Putamen (tissue), 1 donor: ENCODE data around the gene ITPK1.

ENCODE experiments used
- DNase-seq: peaks from one replicate; pipeline ENCODE4 v3.0.0-alpha.2; 2016; ENCODE audit warnings: low spot score

Gene ITPK1

DNA sequence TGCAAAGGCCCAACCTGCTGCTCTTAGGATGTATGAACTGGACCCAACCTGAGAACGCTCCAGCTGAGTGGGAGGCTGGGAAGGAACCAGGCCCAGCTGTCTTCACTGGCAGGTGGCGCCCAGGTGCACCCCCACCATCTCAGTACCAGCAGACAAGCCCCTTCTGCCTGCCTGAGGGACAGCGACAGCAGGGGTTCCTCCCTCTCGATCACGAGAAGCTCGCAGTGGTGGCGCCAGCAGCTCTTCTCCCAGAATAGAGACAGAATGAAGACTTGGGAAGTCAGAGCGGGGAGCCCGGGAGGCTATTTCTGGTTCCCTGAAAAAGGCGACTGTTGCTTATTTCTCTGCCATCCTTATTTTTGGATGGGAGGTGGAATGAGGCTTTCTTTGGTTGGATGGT is 146.3 kb downstream of the ITPK1 start:
- DNase-seq, result no peak

DNA sequence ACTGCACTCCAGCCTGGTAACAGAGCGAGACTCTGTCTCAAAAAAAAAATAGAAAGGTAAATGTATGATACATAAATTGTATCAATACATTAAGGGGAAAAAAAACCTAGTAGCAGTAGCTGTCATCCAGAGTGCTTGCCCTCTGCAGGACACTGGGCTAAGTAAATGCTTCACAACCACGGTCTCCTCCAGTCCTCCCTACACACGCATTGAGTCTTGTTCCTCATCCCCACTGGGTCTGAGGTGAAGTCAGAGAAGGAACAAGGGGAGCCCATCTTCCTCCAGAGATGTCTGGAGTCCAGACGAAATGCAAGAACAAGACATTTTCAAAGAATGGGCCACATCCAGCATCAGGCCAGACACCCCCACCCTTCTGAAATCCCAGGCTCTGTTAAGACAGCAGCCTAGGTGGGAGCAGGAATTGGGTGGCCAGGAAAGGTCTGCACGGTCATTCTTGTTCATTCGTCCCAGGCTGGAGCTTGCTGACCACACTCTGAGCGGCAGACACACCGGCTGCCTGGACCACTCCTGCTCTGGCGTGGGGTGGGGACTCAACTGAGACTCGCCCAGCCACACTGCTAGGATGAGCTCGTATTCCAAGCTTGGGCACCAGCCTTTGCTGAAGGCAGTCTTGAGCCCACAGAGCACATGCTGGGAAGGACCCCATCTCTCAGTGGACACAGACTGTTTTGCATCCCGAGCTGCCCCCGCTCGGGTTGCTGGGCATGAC is 147.3 kb downstream of the ITPK1 start:
- DNase-seq, result no peak

DNA sequence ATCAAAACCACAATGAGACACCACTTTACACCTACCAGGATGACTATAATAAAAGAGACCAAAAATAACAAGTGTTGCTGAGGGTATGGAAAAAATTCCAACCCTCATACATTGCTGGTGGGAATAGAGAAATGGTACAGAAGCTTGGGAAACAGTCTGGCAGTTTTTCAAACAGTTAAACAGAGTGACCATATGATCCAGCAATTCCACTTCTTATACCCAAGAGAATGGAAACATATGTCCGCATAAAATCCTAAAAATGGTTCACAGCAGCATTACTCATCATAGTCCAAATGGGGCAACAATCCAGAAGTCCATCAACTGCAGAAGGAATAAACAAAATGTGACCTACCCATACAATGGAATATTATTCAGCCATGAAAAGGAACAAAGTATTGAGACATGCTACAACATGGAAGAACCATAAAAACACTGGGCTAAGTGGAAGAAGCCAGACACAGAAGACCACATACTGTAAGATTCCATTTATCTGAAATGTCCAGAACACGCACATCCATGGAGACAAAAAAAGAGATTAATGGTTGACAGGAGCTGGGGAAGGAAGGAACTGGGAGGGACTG is 148.3 kb downstream of the ITPK1 start:
- DNase-seq, result no peak

DNA sequence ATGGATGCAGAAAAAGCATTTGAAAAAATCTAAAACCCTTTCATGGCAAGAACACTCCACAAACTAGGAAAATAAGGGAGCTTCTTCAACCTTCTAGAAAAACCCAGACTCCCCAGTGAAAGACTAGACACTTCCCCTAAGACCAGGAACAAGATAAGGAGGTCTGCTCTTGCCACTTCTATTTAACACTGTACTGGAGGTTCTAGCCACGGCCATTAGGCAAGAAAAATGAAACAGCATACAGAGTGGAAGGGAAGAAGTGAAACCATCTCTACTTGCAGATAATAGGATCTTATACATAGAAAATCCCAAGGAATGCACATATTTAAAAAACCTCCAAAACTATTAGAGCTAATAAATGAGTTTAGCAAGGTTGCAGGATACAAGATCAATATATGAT is 150.4 kb downstream of the ITPK1 start:
- no peak for DNase-seq

DNA sequence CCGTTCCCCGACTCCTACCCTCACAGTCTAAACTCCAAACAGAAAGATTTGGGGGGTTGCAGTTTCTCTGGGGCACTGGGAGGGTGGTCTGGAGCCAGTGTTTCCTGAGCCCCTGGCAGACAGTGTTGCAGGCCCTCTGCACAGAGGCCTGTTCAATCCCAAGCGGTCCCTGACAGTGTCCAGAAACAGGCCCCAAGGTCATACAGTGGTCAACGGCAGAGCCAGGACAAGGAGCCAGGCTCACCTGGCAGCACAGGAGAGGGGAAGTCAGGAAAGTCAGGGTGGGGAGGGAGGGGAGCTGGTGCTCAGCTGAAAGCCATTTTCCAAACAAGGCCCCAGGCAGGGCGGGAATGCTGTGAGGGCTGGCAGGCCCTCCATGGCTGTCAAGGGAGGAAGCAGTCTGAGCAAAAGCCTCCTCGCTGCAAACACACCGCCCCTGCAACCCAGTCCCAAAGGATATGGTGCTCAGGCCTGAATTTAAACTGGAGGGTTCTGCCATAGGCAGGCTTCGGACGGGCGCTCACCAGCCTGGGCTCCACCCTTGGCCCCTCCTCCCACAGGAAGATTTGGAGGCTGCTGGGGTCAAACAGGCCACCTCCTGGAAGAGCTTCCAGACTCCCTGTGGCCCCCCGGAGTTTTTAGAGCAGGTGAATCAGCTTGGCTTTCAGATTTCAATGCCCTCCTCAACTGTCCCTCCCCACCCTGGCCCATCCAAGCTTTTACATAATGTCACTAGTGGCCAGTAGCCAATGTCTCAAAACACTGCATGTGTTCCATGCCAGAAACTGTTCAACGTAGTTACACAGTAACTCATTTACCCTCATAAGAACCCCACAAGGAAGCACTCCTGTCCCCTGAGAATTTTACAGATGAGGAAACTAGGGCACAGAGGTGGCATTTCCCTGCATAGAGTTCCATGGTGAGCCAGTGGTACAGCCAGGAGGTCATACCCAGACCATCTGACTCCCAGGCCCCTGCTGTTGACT is 151.3 kb downstream of the ITPK1 start:
- DNase-seq, result no peak

DNA sequence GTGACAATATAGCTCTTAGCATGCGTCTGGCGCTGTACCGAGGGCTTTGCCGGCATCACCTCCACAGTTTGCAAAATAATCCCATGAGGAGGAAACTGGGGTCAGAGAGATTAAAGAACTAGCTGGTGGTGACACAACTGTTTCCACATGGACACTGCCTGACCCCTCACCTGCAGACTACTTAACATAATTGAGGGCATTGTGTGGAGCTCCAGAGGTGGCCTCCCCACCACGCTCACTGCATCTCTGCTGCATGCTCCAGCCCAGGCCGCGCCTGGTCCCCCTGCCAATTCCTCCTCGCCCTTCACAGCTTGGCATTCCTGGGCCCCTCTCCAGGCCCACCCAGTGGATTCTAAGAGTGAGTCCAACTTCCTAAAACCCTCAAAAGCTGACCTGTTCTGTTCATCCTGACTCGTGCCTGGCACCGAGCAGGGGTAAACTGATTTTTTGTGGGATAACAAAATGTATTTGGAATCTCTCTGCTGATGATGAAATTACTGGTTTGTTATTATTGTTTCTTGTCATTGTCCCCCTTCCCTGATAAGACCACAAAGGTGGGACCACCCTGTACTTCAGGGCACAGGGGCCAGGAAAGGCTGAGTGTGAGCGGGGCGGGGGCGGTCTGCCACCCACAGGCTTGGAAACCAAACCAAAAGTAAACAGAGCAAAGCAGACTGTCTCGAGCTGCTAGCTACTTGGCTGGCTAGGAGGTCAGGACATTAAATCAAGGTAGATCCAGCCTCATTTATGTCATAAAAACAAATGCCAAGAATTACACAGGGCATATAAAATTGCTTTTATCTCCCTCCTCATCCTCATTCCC is 152.2 kb downstream of the ITPK1 start:
- DNase-seq, result no peak

DNA sequence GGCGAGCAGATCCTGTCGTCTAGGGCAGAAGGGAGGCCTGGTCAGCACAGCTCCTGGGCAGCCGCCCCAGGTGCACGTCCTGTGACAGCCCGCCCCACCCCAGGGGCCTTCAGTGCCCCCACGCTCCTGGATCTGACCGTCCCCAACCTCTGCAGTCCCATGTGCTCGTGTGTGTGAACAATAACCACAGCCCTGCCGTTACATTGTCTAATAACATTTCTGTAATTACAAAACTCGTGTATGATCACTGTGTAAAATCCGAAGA is 153.0 kb downstream of the ITPK1 start:
- no peak for DNase-seq

DNA sequence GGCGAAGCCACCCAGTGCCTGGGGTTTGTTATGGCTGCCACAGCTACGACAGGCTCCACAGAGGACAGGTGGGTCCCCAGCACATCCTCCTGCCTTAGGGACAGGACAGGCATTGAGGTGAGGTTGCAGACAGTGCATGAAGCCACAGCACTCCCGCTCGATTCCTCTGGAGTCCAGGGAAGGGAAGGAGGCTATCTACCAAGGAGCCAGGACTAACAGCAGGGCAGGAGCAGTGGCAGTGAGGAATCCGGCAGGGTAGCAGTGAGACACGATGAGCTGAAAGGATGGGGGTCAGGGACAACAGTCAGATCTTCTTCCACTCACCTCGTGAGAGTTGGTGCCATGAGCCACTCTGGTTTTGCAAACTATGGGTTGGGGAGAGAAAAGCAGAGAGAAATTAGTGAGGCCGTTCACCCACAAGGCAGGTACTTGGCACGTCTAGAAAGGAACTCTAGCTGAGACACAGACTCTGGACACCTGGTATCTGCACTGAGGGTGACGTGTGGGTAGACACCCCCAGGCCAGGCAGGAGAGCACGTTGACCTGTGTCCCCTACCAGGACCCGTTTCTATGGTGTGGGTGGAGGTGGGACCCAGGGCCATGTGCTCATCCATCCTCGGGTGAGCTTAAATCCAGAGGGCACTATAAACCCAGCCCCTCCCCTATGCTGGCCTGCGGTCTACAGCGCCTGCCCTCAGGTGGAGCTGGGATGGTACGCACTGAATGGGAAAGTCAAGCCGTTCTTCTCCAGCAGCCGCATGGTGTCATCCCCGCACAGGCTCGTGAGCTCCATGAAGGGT is 153.5 kb downstream of the ITPK1 start:
- DNase-seq, result no peak

DNA sequence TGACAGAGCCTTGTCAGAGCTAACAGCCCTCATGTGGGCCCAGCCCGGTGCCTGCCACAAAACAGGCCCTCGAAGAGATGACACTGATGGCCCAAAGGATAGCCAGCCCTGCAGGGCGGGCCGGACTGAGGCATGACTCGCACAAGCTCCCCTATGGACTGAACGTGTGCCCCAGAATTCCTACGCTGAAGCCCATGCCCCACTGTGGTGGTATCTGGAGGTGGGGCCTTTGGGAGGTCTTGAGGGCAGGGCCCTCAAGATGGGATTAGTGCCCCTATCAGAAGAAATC is 154.2 kb downstream of the ITPK1 start:
- no peak for DNase-seq

DNA sequence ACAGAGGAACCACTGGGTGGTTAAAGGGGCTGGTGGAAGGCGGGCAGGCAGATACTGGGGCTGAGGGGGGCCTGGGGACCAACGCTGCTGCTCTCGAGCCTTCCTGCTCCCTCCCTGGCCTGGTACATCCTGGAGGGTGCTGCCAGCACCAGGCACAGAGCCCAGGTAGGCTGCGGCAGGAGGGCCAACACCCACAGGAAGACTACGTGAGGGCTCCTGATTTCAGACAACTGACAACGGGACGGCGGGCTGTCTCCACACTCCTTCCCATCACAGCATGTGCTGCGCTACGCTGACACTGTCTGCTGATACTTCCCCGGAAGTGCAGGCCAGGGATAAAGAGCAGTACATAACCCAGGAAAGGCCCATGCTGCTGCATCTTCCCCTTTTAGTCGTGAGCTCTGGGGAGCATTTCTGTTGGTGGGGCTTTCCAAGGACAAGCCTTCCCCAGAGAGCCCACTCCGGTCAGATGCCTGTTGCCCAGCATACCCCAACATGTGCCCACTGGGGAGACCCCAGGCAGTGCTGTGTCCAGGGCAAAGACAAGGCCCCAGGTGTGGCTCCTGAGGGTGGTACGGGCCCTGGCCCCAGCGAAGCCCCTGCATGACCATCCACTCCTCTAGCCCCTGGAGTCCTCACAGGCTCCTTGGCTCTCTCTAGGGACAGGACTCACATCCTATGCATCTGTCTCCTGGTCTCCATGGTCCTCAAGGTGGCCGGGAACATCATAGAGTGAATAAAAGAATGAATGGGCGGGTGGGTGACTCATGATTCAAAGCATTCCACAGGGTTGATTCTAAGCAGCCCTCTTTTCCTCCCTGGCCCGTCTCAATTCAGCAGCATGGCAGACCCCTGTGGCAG is 154.8 kb downstream of the ITPK1 start:
- DNase-seq, result no peak

DNA sequence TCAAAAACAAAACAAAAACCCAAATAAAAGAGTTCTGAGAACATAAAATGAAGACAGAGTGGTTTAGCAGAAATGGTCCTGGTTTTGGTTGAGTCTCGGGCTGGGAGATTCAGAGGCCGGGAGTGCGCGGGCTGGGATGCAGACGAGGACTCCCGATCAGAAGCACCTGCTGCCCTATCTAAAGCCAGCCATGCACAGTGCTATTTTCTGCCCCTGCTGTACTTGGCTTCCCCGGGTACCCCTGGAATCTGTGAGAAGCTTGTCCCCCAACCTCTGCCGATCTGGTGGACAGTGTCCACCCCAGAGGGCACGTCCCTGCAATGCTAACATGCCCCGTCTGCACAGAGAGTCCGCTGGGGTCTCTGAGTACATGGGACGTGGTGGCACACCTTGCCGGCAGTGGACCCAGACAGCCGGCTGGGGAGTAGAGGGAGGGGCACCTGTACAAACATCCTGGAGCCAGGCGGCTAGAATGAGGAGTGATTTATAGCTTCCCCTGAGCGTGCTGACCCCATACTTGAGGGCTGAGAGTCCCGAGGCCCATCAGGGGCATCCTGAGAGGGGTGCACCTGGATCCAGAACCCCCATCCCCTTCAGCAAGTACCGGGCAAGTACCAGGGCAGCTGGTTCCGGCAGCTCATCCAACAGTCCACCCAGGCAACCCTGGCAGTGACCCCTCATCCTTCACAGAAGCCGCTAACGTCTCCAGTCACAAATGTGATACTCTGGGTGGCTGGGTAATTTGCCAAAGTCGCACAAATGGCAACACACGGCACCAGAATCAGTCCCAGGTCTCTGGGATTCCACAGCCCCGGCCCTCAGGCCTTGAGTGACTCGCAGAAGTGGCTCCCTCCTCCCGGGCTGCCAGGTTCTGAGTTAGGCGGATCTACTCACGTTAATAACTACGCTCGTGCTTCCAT is 155.7 kb downstream of the ITPK1 start:
- no peak for DNase-seq

DNA sequence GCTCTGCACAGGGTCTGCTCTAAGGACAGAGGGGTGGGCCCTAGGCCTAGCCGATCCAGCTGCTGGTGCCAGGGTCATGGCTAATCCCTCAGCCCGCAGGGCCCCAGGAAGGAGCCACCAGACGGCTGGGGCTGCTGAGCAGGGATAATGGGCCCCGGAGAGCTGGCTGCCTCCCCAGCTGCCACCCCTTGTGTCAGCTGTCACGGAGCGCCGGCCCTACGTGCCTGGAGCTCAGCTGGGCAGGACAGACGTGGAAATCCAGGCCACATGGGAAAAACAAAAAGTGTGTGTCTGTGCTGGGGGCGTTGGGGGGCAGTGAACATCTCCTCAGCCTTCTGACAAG is 156.6 kb downstream of the ITPK1 start:
- DNase-seq, result peak; percentile 83

DNA sequence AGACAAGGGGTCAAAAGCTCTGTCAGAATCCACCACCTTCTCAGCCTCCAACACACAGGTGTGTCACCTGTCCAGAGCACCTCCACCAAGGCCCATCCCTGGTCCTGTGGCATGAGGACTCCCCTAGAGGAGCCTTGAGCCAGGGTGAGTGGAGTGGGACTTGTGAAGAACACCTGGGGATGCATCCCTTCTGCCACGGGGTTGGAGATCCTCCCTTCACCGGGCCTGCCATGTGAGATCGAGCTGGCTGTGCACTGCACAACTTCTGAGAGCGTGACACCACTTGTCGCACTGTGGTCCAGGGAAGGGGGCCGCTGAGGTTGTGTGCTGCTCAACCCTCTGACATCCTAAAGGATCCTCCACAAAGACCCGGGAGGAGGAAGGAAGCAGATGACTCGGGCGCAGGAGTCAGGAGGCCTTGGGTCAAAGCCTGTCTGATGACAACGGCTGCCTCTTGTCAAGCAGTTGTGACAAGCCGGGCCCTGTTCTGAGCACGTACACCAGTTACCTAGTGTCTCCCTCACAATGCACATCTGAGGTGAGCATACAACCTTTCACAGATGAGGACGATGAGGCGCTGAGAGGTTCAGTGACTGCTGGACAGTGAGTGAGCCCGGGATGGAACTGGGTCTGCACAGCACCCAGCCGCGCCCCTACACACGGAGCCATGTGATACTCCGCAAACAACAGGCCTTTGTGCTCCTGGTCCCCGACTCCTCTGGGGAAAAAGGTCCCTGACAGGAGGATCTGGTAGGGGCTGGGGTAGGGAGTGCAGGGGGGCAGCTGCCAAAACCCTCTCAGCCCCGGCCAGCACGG is 157.1 kb downstream of the ITPK1 start:
- DNase-seq, result peak; percentile 87

DNA sequence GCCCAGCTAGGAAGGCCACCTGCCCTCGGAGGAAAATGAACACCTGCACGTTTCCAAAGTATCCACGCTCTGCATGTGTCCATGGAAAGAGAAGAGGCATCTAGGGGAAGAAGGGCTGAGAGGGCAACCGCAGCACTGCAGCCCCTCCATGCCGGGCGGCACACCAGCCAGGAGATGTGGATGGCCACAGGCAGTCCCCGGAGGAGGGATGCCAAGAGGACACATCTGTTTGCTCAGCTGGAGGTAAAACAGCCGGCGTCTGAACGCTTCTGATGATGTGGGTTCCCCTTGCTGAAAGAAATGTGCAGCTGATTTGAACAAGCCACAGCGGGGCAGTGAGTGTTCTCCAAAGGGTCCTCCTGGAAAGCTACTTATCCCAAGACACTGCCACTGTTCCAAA is 158.8 kb downstream of the ITPK1 start:
- DNase-seq, result no peak

DNA sequence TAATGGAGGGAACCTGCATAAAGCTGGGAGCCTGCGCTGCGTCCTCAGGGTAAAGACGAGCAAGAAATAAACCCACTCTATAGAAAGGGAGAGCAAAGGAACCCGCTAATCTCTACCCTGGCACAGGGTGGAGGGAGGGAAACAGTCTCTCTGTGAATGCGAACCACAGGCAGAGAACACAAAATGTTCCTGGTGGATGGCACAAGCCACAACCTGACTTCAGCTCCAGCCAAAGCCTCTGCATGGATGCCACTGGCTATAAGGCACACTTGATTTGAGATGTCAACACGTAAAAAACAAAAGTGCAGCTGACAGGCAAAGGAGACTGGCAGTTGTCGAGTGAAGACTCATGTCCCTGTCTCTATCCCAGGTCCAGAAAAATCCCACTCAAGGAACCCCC is 160.3 kb downstream of the ITPK1 start:
- DNase-seq, result no peak

DNA sequence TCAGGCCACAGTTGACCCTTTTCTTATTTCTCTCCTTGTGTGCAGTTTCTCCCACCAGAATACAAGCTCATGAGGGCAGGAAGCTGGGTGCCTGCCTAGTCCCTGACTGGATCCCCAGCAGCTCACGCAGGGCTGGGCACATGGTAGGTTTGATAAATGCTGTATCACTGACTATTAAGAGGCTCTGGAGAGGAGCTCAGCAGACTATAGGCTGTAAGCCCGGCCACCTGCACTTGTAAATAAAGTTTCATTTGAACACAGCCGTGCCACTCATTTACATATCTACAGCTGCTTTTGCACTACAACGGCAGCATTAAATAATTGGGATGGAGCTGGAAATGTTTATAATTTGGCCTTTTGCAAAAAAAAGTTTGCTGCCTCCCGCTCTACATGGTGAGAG is 160.8 kb downstream of the ITPK1 start:
- no peak for DNase-seq

DNA sequence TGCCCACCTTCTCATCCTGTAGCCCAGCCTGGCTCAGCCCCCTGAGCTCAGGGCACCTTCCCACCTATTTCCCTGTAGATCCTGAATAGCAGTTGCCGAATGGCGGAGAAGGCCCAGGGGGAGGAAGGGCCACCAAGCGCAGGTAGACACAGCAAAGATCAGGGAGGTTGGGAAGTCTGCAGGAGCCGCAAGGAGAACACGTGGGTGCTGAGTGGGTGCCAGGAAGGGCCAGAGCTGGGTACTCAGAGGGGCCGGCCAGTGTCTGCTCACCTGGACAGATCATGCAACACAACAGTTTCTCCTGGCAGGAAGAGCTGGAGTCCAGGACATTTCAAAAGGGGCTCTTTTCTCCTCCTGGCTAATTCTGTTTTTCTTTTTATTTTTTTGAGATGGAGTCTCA is 162.2 kb downstream of the ITPK1 start:
- no peak for DNase-seq

DNA sequence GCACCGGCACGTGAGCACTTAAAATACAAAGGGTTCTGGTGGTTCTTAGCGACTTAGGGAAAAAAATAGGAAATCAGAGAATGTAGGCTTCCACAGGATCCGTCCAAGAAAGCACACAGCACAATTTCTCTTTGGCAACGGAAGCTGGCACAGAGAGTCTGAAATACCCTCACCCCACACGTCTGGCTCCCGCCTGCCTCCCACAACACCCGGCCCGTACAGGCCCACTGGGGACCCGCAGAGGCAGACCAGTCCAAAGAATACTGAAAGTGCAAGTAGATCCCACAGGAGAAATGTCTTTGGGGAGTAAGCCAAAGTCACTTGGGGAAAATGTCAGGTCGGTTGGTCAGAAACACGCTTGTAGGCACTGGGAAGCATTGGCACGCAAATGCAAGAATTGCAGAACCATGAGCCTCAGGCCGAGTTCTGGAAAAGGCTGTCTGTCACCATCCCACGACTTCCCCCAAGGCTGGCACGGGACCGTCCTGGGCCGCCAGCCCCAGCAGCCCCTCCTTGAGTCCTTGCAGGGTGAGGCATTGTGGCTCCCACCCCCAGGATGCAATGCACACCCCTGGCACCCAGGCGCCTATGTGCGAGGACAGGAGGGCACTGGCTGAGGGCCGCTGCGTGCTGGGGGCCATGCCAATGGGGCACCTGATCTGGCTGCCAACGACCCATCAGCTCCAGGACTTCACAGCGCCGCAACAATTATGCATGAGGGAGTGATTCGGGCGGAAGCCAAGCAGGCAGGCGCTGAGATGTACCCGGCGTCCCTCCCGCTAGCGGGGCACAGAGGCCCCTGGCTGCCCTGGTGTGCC is 163.0 kb downstream of the ITPK1 start:
- DNase-seq, result peak; percentile 31
